Liver (tissue), 9 donors: Measurements from ENCODE around the gene IRAK3. TPM values are rescaled to one million over a fixed set of nuclear protein-coding genes. Genes with fewer than 3 reads are reported as not detected.

Experiments
- DNase-seq: peaks from one replicate; pipeline ENCODE4 v3.0.0-alpha.2; 2017; ENCODE audit warnings: low spot score
- H3K27ac ChIP-seq, 2 donors: one replicate each; pipeline ENCODE4 v1.7.0; 2013; ENCODE audit warnings: inconsistent platforms in 2 of 2, low read length in 2 of 2, control low read depth in 1 of 2, low read depth in 1 of 2, mild to moderate bottlenecking in 1 of 2
- H3K27me3 ChIP-seq, 4 donors: one replicate each; pipeline versions ENCODE4 v1.6.1 to v1.7.0; 2013; ENCODE audit warnings: low read length in 3 of 4, inconsistent platforms in 1 of 4, mild to moderate bottlenecking in 1 of 4, moderate library complexity in 1 of 4; ENCODE audit not compliant: control insufficient read depth in 4 of 4, insufficient read depth in 4 of 4
- H3K36me3 ChIP-seq, 4 donors: one replicate each; pipeline versions ENCODE4 v1.6.1 to v1.7.0; 2013; ENCODE audit warnings: low read length in 3 of 4, mild to moderate bottlenecking in 3 of 4, low read depth in 1 of 4, moderate library complexity in 1 of 4; ENCODE audit not compliant: control insufficient read depth in 4 of 4, insufficient read depth in 3 of 4
- H3K4me1 ChIP-seq, 4 donors: one replicate each; pipeline versions ENCODE4 v1.6.1 to v1.7.0; 2013; ENCODE audit warnings: low read length in 3 of 4, mild to moderate bottlenecking in 3 of 4, moderate library complexity in 1 of 4; ENCODE audit not compliant: control insufficient read depth in 4 of 4, insufficient read depth in 4 of 4
- H3K4me3 ChIP-seq, 3 donors: one replicate each; pipeline versions ENCODE4 v1.6.1 to v1.7.0; 2013; ENCODE audit warnings: low read length in 3 of 3, control low read depth in 1 of 3, low read depth in 1 of 3, mild to moderate bottlenecking in 1 of 3
- H3K9ac ChIP-seq, 2 donors: one replicate each; pipeline ENCODE4 v1.7.0; 2013; ENCODE audit warnings: low read length in 2 of 2, mild to moderate bottlenecking in 2 of 2, moderate library complexity in 2 of 2, control low read depth in 1 of 2, low read depth in 1 of 2
- H3K9me3 ChIP-seq, 4 donors: one replicate each; pipeline versions ENCODE4 v1.6.1 to v1.7.0; 2013; ENCODE audit warnings: low read length in 3 of 4; ENCODE audit not compliant: control insufficient read depth in 4 of 4
- ATF3 ChIP-seq: IDR thresholded peaks from 2 replicates; pipeline ENCODE4 v1.6.1; 2016; ENCODE audit warnings: antibody characterized with exemption
- CTCF ChIP-seq: fragments of 150-350 bp; IDR thresholded peaks from 2 replicates; pipeline ENCODE4 v1.5.1; 2017; ENCODE audit warnings: improper control_type of control experiment, low read depth, low read length; ENCODE audit not compliant: missing input control
- FOXA1 ChIP-seq: IDR thresholded peaks from 2 replicates; pipeline ENCODE4 v1.6.1; 2016; ENCODE audit warnings: antibody characterized with exemption
- FOXA2 ChIP-seq: IDR thresholded peaks from 2 replicates; pipeline ENCODE4 v1.6.1; 2016; ENCODE audit warnings: antibody characterized with exemption
- GABPA ChIP-seq, 2 donors: IDR thresholded peaks in 1 of 2; conservative IDR thresholded peaks in 1 of 2; 2 replicates each; pipeline ENCODE4 v1.6.1; 2016; ENCODE audit warnings: antibody characterized with exemption in 2 of 2, mild to moderate bottlenecking in 1 of 2, moderate library complexity in 1 of 2
- HNF4A ChIP-seq, 2 donors: conservative IDR thresholded peaks; 2 replicates each; pipeline ENCODE4 v1.6.1; 2016; ENCODE audit warnings: antibody characterized with exemption in 2 of 2, mild to moderate bottlenecking in 2 of 2
- HNF4G ChIP-seq: IDR thresholded peaks from 2 replicates; pipeline ENCODE4 v1.6.1; 2016; ENCODE audit warnings: antibody characterized with exemption
- JUND ChIP-seq, 2 donors: IDR thresholded peaks; 2 replicates each; pipeline ENCODE4 v1.6.1; 2016; ENCODE audit warnings: antibody characterized with exemption in 2 of 2
- NR2F2 ChIP-seq: IDR thresholded peaks from 2 replicates; pipeline ENCODE4 v1.6.1; 2016; ENCODE audit warnings: antibody characterized with exemption
- RAD21 ChIP-seq, 2 donors: IDR thresholded peaks; 2 replicates each; pipeline ENCODE4 v1.6.1; 2016; ENCODE audit warnings: antibody characterized with exemption in 2 of 2, mild to moderate bottlenecking in 2 of 2
- REST ChIP-seq: IDR thresholded peaks from 2 replicates; pipeline ENCODE4 v1.6.1; 2016; ENCODE audit warnings: antibody characterized with exemption, mild to moderate bottlenecking
- RXRA ChIP-seq, 2 donors: IDR thresholded peaks; 2 replicates each; pipeline ENCODE4 v1.6.1; 2017 to 2018; ENCODE audit warnings: antibody characterized with exemption in 2 of 2, mild to moderate bottlenecking in 1 of 2
- SP1 ChIP-seq: IDR thresholded peaks from 2 replicates; pipeline ENCODE4 v1.6.1; 2018; ENCODE audit warnings: antibody characterized with exemption, mild to moderate bottlenecking
- TAF1 ChIP-seq: conservative IDR thresholded peaks from 2 replicates; pipeline ENCODE4 v1.6.1; 2016; ENCODE audit warnings: antibody characterized with exemption, mild to moderate bottlenecking
- YY1 ChIP-seq: IDR thresholded peaks from 2 replicates; pipeline ENCODE4 v1.6.1; 2016; ENCODE audit warnings: antibody characterized with exemption, mild to moderate bottlenecking
- ZBTB33 ChIP-seq: IDR thresholded peaks from 2 replicates; pipeline ENCODE4 v1.6.1; 2016; ENCODE audit warnings: antibody characterized with exemption
- WGBS: extraction: QIAGEN DNeasy Blood & Tissue Kit; methylation state at CpG from one replicate; pipeline ENCODE4 v1.1.7; 2013; 5-methylcytosine and 5-hydroxymethylcytosine counted together
- polyA plus RNA-seq, 2 donors: library from polyadenylated mRNA; stranded (reverse) in 1 of 2; unstranded in 1 of 2; fragments of 200-250 nt in 1 of 2; fragments of >200 nt in 1 of 2; fragmentation: Nextera tagmentation in 1 of 2; extraction: Ambion mirVana in 1 of 2; gene quantifications; one replicate each; pipeline versions ENCODE4 v1.2.1 to v1.2.3, GENCODE V29; 2013 to 2015
- total RNA-seq, 2 donors: library from RNA; depleted of rRNA; stranded (reverse); fragments of >200 nt; gene quantifications; one replicate each; pipeline ENCODE4 v1.2.3, GENCODE V29; 2014
- TF ChIP-seq, protein P1 (sequence below): IDR thresholded peaks from 2 replicates; pipeline ENCODE4 v1.6.1; 2016; ENCODE audit warnings: antibody characterized with exemption
- donor health status: healthy.
- donor health status: healthy.
- donor health status: healthy.
- donor health status: healthy.
- donor health status: healthy.

IRAK3 gene
- total and polyA plus RNA-seq, 4 donors, result 1.1 to 8.6 (median 3.5) TPM

DNA sequence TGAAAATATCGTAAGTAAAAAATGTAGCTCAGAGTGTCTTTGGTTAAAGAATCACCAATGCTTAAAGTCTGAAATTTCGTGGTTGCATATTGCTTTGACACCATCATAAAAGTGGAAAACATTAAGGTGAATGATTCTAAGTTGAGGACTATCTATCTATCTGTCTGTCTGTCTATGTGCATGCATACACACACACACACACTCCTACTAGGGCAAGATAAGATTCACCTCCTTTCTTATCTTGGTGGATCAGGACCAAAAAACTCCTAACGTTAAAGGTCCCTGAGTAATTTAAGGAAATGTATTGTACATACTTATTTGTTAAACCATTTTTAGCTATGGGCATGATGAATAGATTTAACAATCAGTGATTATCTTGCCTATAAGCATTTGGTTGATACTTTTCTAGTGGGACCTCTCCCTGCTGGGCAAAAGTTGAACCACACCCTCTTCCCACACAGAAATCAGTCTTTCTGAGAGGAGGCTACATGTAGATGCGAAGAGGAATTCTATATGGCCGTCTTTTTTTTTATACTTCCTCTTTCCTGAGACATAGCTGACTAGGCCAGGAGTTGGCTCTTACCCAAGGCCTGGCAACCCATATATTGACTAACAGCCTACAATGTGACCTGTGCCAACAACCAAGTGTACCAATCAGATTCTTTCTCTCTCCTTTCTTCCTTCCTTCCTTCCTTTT lies 39.2 kb upstream of the IRAK3 start:
- H3K27ac ChIP-seq, result no peak overlapping the region
- H3K9me3 ChIP-seq, result no peaks in the 10 kb centered on the region
- DNase-seq, result no peak
- H3K4me1 ChIP-seq, result peaks cover 0 to 5% (median 0%) of the 10 kb centered on the region in 4 donors
- 79% methylated on average over 5 of the region's 5 CpGs for WGBS
- H3K27me3 ChIP-seq, result no peaks in the 10 kb centered on the region
- H3K9ac ChIP-seq, result no peak overlapping the region
- no peak overlapping the region for H3K4me3 ChIP-seq
- H3K36me3 ChIP-seq, result peaks cover 0 to 10% (median 0%) of the 10 kb centered on the region in 4 donors
- TF ChIP-seq NR2F2 (no peak), CTCF (peak; percentile 6)

GRCh38 chr12:66152732-66153131 lies 36.3 kb upstream of the IRAK3 start:
- no peak overlapping the region for H3K27ac ChIP-seq
- TF ChIP-seq YY1 (no peak), NR2F2 (no peak), ATF3 (no peak), FOXA2 (no peak), HNF4A (conservative IDR thresholded peaks at IDR 0.05) (no peak), SP1 (no peak), GABPA (IDR thresholded peaks at IDR 0.05 in 1 of 2, conservative IDR thresholded peaks at IDR 0.05 in 1 of 2) (no peak), ZBTB33 (no peak), RAD21 (IDR thresholded peaks at IDR 0.05) (no peak)

GRCh38 chr12:66154776-66155175 lies 34.2 kb upstream of the IRAK3 start:
- no peak for DNase-seq
- Histone ChIP-seq H3K27ac (no peak overlapping the region), H3K4me1 (peaks cover 0 to 1% (median 0%) of the 10 kb centered on the region in 4 donors), H3K36me3 (peaks cover 0 to 9% (median 3%) of the 10 kb centered on the region in 4 donors), H3K27me3 (no peaks in the 10 kb centered on the region), H3K9ac (no peak overlapping the region), H3K4me3 (no peak overlapping the region), H3K9me3 (no peaks in the 10 kb centered on the region)
- TF ChIP-seq TAF1 (no peak), RAD21 (IDR thresholded peaks at IDR 0.05) (no peak), REST (no peak), SP1 (no peak), FOXA1 (no peak), GABPA (IDR thresholded peaks at IDR 0.05 in 1 of 2, conservative IDR thresholded peaks at IDR 0.05 in 1 of 2) (no peak), NR2F2 (no peak), RXRA (IDR thresholded peaks at IDR 0.05) (no peak), CTCF (no peak), ATF3 (no peak), JUND (IDR thresholded peaks at IDR 0.05) (no peak), HNF4G (no peak), FOXA2 (no peak)
- TF ChIP-seq, protein P1, sequence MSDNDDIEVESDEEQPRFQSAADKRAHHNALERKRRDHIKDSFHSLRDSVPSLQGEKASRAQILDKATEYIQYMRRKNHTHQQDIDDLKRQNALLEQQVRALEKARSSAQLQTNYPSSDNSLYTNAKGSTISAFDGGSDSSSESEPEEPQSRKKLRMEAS, result no peak

More at GRCh38 chr12:66152732-66153131, 36.3 kb upstream of the IRAK3 start:
- H3K4me3 ChIP-seq, result no peak overlapping the region
- no peaks in the 10 kb centered on the region for H3K27me3 ChIP-seq
- peaks cover 0 to 10% (median 0%) of the 10 kb centered on the region in 4 donors for H3K36me3 ChIP-seq
- no peak for DNase-seq
- peaks cover 0 to 1% (median 0%) of the 10 kb centered on the region in 4 donors for H3K4me1 ChIP-seq
- H3K9ac ChIP-seq, result no peak overlapping the region
- WGBS, result 95% methylated on average over 1 of the region's 1 CpG
- H3K9me3 ChIP-seq, result no peaks in the 10 kb centered on the region
